SK-N-SH treated with all-trans-retinoic acid at 6 μM for 48 hours (cell line): ENCODE data around the gene ZHX3.

Experiments used
- CSDC2 ChIP-seq: fragments of 250-450 bp; sonication (Bioruptor Pico); IDR thresholded peaks from 2 replicates; pipeline ENCODE4 v1.5.0; 2020; ENCODE audit warnings: mild to moderate bottlenecking, moderate library complexity
- TCF4 ChIP-seq: fragments of 250-450 bp; sonication (Bioruptor Pico); IDR thresholded peaks from 2 replicates; pipeline ENCODE4 v1.8.0; 2021; ENCODE audit warnings: mild to moderate bottlenecking, moderate library complexity, borderline replicate concordance
- ZNF565 ChIP-seq: fragments of 450-650 bp; formaldehyde crosslinking; conservative IDR thresholded peaks from 2 replicates; pipeline ENCODE4 v1.5.0; 2020; ENCODE audit warnings: low read depth, mild to moderate bottlenecking, moderate library complexity
- TF ChIP-seq, protein P1 (sequence below): fragments of 250-450 bp; sonication (Bioruptor Pico); IDR thresholded peaks from 2 replicates; pipeline ENCODE4 v1.8.0; 2021; ENCODE audit warnings: low read depth, mild to moderate bottlenecking, moderate library complexity, borderline replicate concordance

DNA sequence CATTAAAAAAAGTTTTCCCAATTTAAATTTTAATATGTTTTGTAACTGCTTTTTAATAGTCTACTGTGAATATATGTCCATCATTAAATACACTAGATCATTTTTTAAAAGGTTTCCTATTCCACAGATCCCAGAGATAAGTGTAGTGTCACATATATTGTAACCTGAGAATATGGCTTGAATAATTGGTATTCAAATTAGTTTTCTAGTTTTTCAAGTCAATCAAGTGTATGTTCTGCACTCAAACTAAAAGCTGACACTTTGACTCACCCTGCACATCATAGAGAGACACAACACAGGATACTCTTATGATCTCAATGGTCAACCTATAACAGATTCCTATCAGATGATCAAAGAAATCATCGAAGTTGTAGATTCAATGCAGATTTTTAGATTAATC, 49.1 kb downstream of the ZHX3 start:
- TF ChIP-seq, protein P1, sequence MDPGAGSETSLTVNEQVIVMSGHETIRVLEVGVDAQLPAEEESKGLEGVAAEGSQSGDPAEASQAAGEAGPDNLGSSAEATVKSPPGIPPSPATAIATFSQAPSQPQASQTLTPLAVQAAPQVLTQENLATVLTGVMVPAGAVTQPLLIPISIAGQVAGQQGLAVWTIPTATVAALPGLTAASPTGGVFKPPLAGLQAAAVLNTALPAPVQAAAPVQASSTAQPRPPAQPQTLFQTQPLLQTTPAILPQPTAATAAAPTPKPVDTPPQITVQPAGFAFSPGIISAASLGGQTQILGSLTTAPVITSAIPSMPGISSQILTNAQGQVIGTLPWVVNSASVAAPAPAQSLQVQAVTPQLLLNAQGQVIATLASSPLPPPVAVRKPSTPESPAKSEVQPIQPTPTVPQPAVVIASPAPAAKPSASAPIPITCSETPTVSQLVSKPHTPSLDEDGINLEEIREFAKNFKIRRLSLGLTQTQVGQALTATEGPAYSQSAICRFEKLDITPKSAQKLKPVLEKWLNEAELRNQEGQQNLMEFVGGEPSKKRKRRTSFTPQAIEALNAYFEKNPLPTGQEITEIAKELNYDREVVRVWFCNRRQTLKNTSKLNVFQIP (CRISPR knock-in tag) = no peak
- TF ChIP-seq CSDC2 (CRISPR knock-in tag) (no peak), TCF4 (CRISPR knock-in tag) (no peak), ZNF565 (CRISPR knock-in tag) (no peak)
